Endometrium (tissue), 2 donors: ENCODE measurements around the gene METAP2.

Experiments used
- FAIRE-seq: peaks from 2 replicates; lab custom pipeline; 2012; peaks lifted over from hg19 to GRCh38; lab: Jason Lieb, UNC
- donor health status: control.
- donor health status: control.

METAP2 gene

DNA sequence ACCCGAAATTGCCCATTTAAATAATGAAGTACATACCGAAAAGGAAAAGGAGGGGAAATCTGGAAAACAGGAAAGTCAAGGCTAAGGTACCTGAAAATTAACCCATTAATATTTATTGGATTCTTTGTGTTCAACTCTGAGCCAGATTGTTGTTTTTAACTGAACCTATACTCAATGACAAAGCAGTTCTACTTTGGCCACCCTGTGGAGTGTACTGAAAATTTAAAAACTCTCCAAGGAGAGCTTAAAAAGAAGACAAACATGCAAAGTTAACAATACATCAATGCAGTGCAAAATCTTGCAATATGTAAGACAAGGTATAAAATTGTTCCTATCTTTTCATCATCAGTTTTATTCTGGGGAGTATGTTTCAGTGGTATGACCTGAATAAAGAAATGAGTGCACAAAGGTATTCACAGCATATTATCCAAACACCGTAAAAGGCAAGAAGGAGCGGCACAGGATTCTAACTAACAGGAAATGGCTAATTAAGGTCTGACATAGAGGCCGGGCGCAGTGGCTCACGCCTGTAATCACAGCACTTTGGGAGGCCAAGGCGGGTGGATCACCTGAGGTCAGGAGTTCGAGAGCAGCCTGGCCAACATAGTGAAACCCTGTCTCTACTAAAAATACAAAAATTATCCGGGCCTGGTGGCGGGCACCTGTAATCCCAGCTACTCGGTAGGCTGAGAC, 75.6 kb downstream of the METAP2 start:
- FAIRE-seq, result no peak

DNA sequence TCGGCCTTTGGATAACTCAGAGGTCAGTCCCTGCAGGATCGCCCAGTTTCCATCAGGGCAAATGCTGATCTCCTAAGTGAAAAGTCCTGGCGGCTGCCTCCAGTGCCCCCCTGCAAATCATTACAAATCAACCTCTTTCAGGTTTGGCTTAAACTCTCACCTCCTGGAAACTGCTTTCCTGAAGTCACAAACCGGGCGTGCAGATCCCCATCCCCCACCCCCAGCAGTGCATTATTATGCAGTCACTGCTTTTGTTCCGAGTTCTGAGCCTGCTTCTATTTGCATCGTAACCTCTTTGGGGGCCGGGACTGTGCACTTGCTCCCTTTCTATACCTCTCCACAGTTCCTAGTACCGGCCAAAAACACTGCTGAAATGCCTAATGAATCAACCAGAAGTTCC, 77.4 kb downstream of the METAP2 start, which contains the start of gene USP44:
USP44 (minus strand) TSS at position 172 of the 400 bp plus-strand sequence. CDS start 17,220 bp downstream, outside the sequence.
- FAIRE-seq, result no peak

DNA sequence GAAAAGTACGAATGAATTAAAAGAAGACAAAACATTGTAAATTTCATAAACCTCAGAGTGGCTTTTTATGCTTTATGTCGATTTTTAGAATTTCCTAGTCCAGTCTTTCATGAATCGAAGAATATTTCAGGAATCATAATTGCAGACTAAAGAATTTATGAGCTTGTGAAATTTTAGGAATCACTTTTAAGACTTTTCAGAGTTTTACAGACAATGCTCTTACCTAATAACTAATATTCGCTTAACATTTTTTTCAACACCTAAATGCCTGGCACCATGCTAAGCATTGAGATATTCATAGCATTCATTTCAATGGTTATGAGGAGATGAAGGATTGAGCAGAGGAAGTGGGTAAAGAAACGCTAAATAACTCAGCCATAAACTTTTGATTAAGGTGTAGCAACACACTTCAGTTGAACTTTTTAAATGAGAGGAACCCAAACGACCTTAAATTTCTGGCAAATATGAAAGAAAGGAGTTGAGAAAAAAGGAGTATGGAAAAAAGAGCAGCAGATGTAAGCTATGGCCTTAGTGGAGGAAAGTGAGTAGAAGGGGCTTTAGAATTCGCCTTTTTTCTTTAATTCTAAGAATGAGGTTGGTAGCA, 78.1 kb downstream of the METAP2 start:
- FAIRE-seq, result no peak

DNA sequence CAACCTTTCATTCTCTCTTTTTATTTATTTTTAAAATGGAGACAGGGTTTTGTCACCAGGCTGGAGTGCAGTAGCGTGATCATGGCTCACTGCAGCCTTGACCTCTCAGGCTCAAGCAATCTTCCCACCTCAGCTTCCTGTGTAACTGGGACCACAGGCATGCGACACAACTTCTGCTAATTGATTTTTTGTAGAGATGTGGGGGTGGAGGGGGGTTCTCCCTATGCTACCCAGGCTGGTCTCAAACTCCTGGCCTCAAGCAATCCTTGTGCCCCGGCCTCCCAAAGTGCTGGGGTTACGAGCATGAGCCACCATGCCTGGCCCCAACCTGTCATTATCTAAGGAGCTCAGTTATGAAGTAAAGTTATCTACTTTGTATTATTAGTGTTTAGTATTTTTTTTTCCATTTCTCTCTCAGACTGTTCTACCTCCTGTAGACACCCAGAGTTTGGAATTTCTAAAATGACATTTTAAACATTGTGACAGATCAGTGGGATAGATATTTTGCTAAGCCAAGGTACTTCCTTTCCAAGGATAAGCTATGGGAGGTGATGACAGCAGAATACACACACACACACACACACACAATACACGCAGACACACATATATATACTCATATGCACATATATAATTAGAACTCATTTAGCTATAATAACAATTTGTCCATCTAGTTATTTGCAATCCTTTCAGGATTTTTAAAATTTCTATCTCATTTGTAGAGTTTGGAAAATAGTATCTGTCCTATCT, 79.4 kb downstream of the METAP2 start:
- no peak for FAIRE-seq

DNA sequence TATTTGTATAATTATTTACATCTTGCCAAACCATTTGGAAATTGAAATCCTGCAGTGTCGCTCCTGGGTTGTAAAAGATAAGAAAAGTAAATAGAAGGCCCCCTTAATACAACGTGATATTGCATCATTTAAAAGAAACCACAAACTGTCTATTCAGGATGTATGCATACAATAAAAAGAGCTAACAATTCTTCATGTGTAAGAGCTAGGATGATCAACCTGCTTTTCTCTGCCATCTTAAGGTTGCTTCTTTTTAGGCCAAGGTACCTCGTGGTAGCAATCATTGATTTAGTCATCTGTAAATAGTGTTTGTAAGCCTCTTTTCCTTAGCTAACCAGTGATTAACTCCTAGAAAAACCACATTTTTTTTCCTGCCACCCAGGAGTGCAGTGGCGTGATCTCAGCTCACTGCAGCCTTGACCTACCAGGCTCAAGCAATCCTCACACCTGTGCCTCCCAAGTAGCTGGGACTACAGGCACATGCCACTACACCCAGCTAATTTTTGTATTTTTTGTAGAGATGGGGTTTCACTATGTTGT, 80.7 kb downstream of the METAP2 start:
- no peak for FAIRE-seq

DNA sequence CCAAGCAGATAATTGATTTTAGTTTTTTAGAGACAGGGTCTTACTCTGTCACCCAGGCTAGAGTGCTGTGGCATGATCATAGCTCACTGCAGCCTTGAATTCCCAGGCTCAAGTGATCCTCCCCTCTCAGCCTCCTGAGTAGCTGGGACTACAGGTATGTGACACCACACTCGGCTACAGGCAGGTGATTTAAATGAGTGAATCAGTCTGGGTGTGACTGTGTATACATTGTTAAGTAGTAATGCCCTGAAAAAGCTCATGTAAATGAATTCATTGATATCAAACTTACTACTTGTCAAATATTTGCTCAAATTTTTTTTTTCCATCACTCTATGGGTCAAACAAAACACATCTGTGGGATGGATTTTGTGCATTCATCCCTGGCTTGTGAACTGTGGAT, 83.7 kb downstream of the METAP2 start:
- FAIRE-seq, result no peak
